WTC11 (cell line): ENCODE data around the gene SMAD7. TPM values are rescaled to one million over a fixed set of nuclear protein-coding genes. Genes with fewer than 3 reads are reported as not detected.
A peak's percentile ranks its signal among the peaks of the same experiment; 100 is the strongest.

Source experiments
- AFF4 ChIP-seq: sonication (generic); formaldehyde crosslinking; IDR thresholded peaks from 2 replicates; pipeline ENCODE4 v1.8.1; 2023; ENCODE audit warnings: mild to moderate bottlenecking, missing genetic modification reagents, borderline replicate concordance
- ETV6 ChIP-seq: sonication (generic); formaldehyde crosslinking; IDR thresholded peaks from 2 replicates; pipeline ENCODE4 v1.8.1; 2022; ENCODE audit warnings: mild to moderate bottlenecking, missing genetic modification reagents
- FOXK1 ChIP-seq: sonication (generic); formaldehyde crosslinking; IDR thresholded peaks from 2 replicates; pipeline ENCODE4 v1.8.0; 2022; ENCODE audit warnings: mild to moderate bottlenecking, moderate library complexity, missing genetic modification reagents
- FOXP1 ChIP-seq: sonication (generic); formaldehyde crosslinking; IDR thresholded peaks from 2 replicates; pipeline ENCODE4 v1.8.0; 2022; ENCODE audit warnings: missing genetic modification reagents, mild to moderate bottlenecking, moderate library complexity, borderline replicate concordance
- JUN ChIP-seq: sonication (generic); formaldehyde crosslinking; IDR thresholded peaks from 2 replicates; pipeline ENCODE4 v1.8.0; 2023; ENCODE audit warnings: mild to moderate bottlenecking, missing genetic modification reagents
- KAT7 ChIP-seq: sonication (generic); formaldehyde crosslinking; IDR thresholded peaks from 2 replicates; pipeline ENCODE4 v1.8.1; 2023; ENCODE audit warnings: missing genetic modification reagents, mild to moderate bottlenecking, borderline replicate concordance
- MYBL2 ChIP-seq: sonication (generic); formaldehyde crosslinking; IDR thresholded peaks from 2 replicates; pipeline ENCODE4 v1.8.1; 2023; ENCODE audit warnings: mild to moderate bottlenecking, moderate library complexity, missing genetic modification reagents
- PRDM15 ChIP-seq: sonication (generic); formaldehyde crosslinking; IDR thresholded peaks from 2 replicates; pipeline ENCODE4 v1.8.0; 2022; ENCODE audit warnings: missing genetic modification reagents
- SMAD3 ChIP-seq: sonication (generic); formaldehyde crosslinking; IDR thresholded peaks from 2 replicates; pipeline ENCODE4 v1.8.0; 2022; ENCODE audit warnings: missing genetic modification reagents, mild to moderate bottlenecking, borderline replicate concordance
- TEAD1 ChIP-seq: sonication (generic); formaldehyde crosslinking; IDR thresholded peaks from 2 replicates; pipeline ENCODE4 v1.8.0; 2022; ENCODE audit warnings: mild to moderate bottlenecking, missing genetic modification reagents
- TEAD4 ChIP-seq: sonication (generic); formaldehyde crosslinking; IDR thresholded peaks from 2 replicates; pipeline ENCODE4 v1.8.0; 2022; ENCODE audit warnings: mild to moderate bottlenecking, missing genetic modification reagents
- TP53 ChIP-seq: sonication (generic); formaldehyde crosslinking; IDR thresholded peaks from 2 replicates; pipeline ENCODE4 v1.8.1; 2023; ENCODE audit warnings: mild to moderate bottlenecking, missing genetic modification reagents
- ZNF232 ChIP-seq: sonication (generic); formaldehyde crosslinking; IDR thresholded peaks from 2 replicates; pipeline ENCODE4 v1.8.0; 2022; ENCODE audit warnings: mild to moderate bottlenecking, missing genetic modification reagents
- ZNF281 ChIP-seq: sonication (generic); formaldehyde crosslinking; IDR thresholded peaks from 2 replicates; pipeline ENCODE4 v1.8.0; 2023; ENCODE audit warnings: mild to moderate bottlenecking, missing genetic modification reagents
- ZNF416 ChIP-seq: fragments of 250-450 bp; sonication (Bioruptor Pico); IDR thresholded peaks from 2 replicates; pipeline ENCODE4 v1.9.0; 2021; ENCODE audit warnings: mild to moderate bottlenecking, inconsistent platforms
- total RNA-seq: library from RNA; stranded (reverse); gene quantifications from 3 replicates; pipeline ENCODE4 v1.2.3, GENCODE V29; 2021
- TF ChIP-seq, protein P1 (sequence below): sonication (generic); formaldehyde crosslinking; conservative IDR thresholded peaks from 2 replicates; pipeline ENCODE4 v1.8.1; 2023; ENCODE audit warnings: mild to moderate bottlenecking, low read depth, missing genetic modification reagents, moderate library complexity
- TF ChIP-seq, protein P2 (sequence below): fragments of 200-600 bp; IDR thresholded peaks from 2 replicates; pipeline ENCODE4 v1.8.0; 2022; ENCODE audit warnings: antibody characterized with exemption
- TF ChIP-seq, protein P3 (sequence below): sonication (generic); formaldehyde crosslinking; IDR thresholded peaks from 2 replicates; pipeline ENCODE4 v1.8.1; 2023; ENCODE audit warnings: mild to moderate bottlenecking, moderate library complexity, missing genetic modification reagents
- TF ChIP-seq, protein P4 (sequence below): sonication (generic); formaldehyde crosslinking; IDR thresholded peaks from 2 replicates; pipeline ENCODE4 v1.8.1; 2022; ENCODE audit warnings: mild to moderate bottlenecking, moderate library complexity, missing genetic modification reagents

SMAD7 gene
- total RNA-seq, 1 experiment from 2014 or later = 44.7 TPM

GRCh38 chr18:48952287-48953103 is 1.7 kb upstream of the SMAD7 start (continued):
- no peak for TF ChIP-seq TP53
- TF ChIP-seq, protein P1, sequence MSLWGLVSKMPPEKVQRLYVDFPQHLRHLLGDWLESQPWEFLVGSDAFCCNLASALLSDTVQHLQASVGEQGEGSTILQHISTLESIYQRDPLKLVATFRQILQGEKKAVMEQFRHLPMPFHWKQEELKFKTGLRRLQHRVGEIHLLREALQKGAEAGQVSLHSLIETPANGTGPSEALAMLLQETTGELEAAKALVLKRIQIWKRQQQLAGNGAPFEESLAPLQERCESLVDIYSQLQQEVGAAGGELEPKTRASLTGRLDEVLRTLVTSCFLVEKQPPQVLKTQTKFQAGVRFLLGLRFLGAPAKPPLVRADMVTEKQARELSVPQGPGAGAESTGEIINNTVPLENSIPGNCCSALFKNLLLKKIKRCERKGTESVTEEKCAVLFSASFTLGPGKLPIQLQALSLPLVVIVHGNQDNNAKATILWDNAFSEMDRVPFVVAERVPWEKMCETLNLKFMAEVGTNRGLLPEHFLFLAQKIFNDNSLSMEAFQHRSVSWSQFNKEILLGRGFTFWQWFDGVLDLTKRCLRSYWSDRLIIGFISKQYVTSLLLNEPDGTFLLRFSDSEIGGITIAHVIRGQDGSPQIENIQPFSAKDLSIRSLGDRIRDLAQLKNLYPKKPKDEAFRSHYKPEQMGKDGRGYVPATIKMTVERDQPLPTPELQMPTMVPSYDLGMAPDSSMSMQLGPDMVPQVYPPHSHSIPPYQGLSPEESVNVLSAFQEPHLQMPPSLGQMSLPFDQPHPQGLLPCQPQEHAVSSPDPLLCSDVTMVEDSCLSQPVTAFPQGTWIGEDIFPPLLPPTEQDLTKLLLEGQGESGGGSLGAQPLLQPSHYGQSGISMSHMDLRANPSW (CRISPR knock-in tag) = no peak
- TF ChIP-seq, protein P2, sequence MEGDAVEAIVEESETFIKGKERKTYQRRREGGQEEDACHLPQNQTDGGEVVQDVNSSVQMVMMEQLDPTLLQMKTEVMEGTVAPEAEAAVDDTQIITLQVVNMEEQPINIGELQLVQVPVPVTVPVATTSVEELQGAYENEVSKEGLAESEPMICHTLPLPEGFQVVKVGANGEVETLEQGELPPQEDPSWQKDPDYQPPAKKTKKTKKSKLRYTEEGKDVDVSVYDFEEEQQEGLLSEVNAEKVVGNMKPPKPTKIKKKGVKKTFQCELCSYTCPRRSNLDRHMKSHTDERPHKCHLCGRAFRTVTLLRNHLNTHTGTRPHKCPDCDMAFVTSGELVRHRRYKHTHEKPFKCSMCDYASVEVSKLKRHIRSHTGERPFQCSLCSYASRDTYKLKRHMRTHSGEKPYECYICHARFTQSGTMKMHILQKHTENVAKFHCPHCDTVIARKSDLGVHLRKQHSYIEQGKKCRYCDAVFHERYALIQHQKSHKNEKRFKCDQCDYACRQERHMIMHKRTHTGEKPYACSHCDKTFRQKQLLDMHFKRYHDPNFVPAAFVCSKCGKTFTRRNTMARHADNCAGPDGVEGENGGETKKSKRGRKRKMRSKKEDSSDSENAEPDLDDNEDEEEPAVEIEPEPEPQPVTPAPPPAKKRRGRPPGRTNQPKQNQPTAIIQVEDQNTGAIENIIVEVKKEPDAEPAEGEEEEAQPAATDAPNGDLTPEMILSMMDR = no peak
- peak; percentile 50; the same call in 1 of the 2 replicates for TF ChIP-seq FOXP1
- TF ChIP-seq ZNF281 (CRISPR knock-in tag) = 0 out of 2 replicates have a peak, but pooled peaks have one; percentile 38
- peak; percentile 84 for TF ChIP-seq ETV6 (CRISPR knock-in tag)
- TF ChIP-seq, protein P3, sequence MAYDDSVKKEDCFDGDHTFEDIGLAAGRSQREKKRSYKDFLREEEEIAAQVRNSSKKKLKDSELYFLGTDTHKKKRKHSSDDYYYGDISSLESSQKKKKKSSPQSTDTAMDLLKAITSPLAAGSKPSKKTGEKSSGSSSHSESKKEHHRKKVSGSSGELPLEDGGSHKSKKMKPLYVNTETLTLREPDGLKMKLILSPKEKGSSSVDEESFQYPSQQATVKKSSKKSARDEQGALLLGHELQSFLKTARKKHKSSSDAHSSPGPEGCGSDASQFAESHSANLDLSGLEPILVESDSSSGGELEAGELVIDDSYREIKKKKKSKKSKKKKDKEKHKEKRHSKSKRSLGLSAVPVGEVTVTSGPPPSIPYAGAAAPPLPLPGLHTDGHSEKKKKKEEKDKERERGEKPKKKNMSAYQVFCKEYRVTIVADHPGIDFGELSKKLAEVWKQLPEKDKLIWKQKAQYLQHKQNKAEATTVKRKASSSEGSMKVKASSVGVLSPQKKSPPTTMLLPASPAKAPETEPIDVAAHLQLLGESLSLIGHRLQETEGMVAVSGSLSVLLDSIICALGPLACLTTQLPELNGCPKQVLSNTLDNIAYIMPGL (CRISPR knock-in tag) = peak; percentile 51; the same call in 1 of the 2 replicates
- TF ChIP-seq SMAD3 (CRISPR knock-in tag) = 0 out of 2 replicates have a peak, but pooled peaks have one; percentile 50
- peak; percentile 57; the same call in 1 of the 2 replicates for TF ChIP-seq KAT7
- TF ChIP-seq MYBL2 (CRISPR knock-in tag) = no peak
- TF ChIP-seq TEAD1 (CRISPR knock-in tag) = no peak
- TF ChIP-seq, protein P4, sequence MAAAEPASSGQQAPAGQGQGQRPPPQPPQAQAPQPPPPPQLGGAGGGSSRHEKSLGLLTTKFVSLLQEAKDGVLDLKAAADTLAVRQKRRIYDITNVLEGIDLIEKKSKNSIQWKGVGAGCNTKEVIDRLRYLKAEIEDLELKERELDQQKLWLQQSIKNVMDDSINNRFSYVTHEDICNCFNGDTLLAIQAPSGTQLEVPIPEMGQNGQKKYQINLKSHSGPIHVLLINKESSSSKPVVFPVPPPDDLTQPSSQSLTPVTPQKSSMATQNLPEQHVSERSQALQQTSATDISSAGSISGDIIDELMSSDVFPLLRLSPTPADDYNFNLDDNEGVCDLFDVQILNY (CRISPR knock-in tag) = no peak; the same call in 1 of the 2 replicates
- no peak for TF ChIP-seq TEAD4
- TF ChIP-seq PRDM15 (CRISPR knock-in tag) = peak; percentile 73
- TF ChIP-seq ZNF416 = no peak
- TF ChIP-seq ZNF232 (CRISPR knock-in tag) = peak; percentile 64; the same call in 1 of the 2 replicates
- no peak for TF ChIP-seq JUN (CRISPR knock-in tag)
- TF ChIP-seq FOXK1 = no peak
- TF ChIP-seq AFF4 (CRISPR knock-in tag) = peak; percentile 44; the same call in 1 of the 2 replicates
